Measurements from ENCODE around the gene PARPBP.

DNA sequence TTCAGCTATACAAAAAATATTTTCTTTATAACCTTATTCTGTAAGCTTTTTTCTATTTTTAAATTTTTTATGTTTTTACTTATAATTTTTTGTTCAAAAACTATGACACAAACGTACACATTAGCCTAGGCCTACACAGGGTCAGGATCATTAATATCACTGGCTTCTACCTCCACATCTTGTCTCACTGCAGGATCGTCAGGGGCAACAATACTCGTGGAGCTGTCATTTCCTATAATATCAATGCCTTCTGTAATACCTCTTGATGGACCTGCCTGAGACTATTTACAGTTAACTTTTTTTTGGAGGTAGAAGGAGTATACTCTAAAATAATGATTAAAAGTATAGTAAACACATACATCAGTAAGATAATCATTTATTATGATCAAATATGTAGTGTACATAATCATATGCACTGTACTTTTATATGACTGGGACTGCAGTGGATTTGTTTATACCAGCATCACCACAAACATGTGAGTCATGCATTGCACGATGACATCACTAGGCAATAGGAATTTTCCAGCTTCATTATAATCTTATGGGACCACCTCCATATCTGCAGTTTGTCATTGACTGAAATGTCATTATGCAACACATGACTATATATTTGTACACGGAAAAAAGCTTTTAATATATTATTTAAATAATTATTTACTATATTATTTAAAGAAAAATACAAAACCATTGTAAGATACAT is 96.2 kb downstream of the PARPBP start:
- TF ChIP-seq, protein P1, sequence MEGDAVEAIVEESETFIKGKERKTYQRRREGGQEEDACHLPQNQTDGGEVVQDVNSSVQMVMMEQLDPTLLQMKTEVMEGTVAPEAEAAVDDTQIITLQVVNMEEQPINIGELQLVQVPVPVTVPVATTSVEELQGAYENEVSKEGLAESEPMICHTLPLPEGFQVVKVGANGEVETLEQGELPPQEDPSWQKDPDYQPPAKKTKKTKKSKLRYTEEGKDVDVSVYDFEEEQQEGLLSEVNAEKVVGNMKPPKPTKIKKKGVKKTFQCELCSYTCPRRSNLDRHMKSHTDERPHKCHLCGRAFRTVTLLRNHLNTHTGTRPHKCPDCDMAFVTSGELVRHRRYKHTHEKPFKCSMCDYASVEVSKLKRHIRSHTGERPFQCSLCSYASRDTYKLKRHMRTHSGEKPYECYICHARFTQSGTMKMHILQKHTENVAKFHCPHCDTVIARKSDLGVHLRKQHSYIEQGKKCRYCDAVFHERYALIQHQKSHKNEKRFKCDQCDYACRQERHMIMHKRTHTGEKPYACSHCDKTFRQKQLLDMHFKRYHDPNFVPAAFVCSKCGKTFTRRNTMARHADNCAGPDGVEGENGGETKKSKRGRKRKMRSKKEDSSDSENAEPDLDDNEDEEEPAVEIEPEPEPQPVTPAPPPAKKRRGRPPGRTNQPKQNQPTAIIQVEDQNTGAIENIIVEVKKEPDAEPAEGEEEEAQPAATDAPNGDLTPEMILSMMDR (IDR thresholded peaks at IDR 0.05), result no peak
- no peak for TF ChIP-seq EZH2 (IDR thresholded peaks at IDR 0.05; ENCODE audit: borderline replicate concordance, insufficient read depth, low read depth, low read length, poor library complexity, severe bottlenecking)

All from B cell (primary cell).